K562 (cell line): ENCODE measurements around the gene C12orf60.

ENCODE experiments used
- TF ChIP-seq, protein P1 (sequence below): sonication (generic); formaldehyde crosslinking; IDR thresholded peaks from 2 replicates; pipeline ENCODE4 v1.9.0; 2022; ENCODE audit warnings: mild to moderate bottlenecking, missing genetic modification reagents
- TF ChIP-seq, protein P2 (sequence below), 3 experiments: IDR thresholded peaks in 2 of 3; conservative IDR thresholded peaks in 1 of 3; 2 replicates each; pipeline ENCODE4 v1.5.1; 2011 to 2012; ENCODE audit warnings: low read length in 3 of 3, mild to moderate bottlenecking in 3 of 3, control low read depth in 2 of 3, improper control_type of control experiment in 1 of 3, inconsistent platforms in 1 of 3, low read depth in 1 of 3, mixed read lengths in 1 of 3, moderate library complexity in 1 of 3; ENCODE audit not compliant: insufficient read depth in 2 of 3

DNA sequence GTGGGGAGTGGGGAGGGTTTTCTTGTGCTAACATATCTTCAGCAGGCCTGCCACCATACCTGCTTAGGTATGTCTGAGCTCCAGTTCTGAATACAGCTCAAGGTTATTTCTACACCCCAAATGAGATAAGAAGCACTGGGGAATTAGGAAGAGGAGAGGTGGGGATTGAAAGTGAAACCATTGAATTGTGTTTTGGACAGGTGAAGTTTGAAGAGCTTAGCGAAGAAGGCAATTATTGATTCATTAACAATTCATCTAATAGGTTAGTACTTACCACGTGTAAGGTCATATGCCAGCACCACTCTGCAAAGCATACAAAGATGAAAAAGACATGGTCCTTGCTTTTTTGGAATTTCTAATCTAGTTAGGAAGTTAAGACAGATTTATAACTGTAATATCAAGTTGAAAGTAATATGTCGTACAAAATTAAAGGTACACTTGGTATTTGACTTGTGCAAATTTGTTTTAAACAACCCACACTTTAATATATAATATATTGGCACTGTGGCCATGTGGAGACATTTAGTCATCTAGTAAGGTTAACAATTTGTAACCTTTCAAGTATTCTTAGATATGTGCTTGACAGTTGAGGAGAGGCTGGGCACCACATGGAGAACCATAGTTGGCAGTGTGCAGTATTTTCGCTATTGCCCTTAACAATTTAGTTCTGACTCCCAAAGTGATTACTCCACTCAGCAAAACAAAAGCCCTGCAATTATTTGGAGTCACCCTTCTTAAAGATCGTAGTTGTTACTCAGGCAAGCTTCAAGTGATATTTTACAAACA, 6.9 kb downstream of the C12orf60 start:
- TF ChIP-seq, protein P1, sequence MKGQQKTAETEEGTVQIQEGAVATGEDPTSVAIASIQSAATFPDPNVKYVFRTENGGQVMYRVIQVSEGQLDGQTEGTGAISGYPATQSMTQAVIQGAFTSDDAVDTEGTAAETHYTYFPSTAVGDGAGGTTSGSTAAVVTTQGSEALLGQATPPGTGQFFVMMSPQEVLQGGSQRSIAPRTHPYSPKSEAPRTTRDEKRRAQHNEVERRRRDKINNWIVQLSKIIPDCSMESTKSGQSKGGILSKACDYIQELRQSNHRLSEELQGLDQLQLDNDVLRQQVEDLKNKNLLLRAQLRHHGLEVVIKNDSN, result no peak
- TF ChIP-seq, protein P2, sequence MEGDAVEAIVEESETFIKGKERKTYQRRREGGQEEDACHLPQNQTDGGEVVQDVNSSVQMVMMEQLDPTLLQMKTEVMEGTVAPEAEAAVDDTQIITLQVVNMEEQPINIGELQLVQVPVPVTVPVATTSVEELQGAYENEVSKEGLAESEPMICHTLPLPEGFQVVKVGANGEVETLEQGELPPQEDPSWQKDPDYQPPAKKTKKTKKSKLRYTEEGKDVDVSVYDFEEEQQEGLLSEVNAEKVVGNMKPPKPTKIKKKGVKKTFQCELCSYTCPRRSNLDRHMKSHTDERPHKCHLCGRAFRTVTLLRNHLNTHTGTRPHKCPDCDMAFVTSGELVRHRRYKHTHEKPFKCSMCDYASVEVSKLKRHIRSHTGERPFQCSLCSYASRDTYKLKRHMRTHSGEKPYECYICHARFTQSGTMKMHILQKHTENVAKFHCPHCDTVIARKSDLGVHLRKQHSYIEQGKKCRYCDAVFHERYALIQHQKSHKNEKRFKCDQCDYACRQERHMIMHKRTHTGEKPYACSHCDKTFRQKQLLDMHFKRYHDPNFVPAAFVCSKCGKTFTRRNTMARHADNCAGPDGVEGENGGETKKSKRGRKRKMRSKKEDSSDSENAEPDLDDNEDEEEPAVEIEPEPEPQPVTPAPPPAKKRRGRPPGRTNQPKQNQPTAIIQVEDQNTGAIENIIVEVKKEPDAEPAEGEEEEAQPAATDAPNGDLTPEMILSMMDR (IDR thresholded peaks at IDR 0.05 in 2 of 3, conservative IDR thresholded peaks at IDR 0.05 in 1 of 3; ENCODE audit: insufficient read depth in 2 of 3, low read depth in 1 of 3, low read length in 3 of 3), result no peak
